GM21381 (cell line): ENCODE results near the gene RIOK3.
"Not testable (repeated sequence)": the region's sequence is repeated elsewhere in the genome, so short reads cannot be mapped to it uniquely, and the experiment has no call there.

Source experiments
- ATAC-seq: cut with Tn5 transposase; IDR thresholded peaks from one replicate; pipeline ENCODE4 v1.9.1; 2021; ENCODE audit warnings: mild to moderate bottlenecking, moderate library complexity; ENCODE audit not compliant: unreplicated experiment

Gene RIOK3

GRCh38 chr18:23450022-23450421, 3.1 kb upstream of the RIOK3 start:
- no peak for ATAC-seq

- ATAC-seq: no peak
These were observed 2.1 kb upstream of the RIOK3 start for GRCh38 chr18:23451011-23451410.

GRCh38 chr18:23451491-23451890, 1.6 kb upstream of the RIOK3 start:
- ATAC-seq: no peak

GRCh38 chr18:23452347-23452727, 750 bp upstream of the RIOK3 start:
- no peak for ATAC-seq

- ATAC-seq: no peak
These were observed 582 bp downstream of the RIOK3 start for GRCh38 chr18:23453680-23454058.

GRCh38 chr18:23456835-23457234, 3.7 kb downstream of the RIOK3 start:
- no peak for ATAC-seq

GRCh38 chr18:23458830-23459529, 5.9 kb downstream of the RIOK3 start:
- no peak for ATAC-seq

- ATAC-seq: no peak
These were observed 6.4 kb downstream of the RIOK3 start for GRCh38 chr18:23459530-23459921.

- ATAC-seq: no peak
These were observed 7.5 kb downstream of the RIOK3 start for GRCh38 chr18:23460285-23461273.

- no peak for ATAC-seq
These were observed 9.8 kb downstream of the RIOK3 start for GRCh38 chr18:23462876-23463275.

- ATAC-seq: no peak
These were observed 15.8 kb downstream of the RIOK3 start for GRCh38 chr18:23468753-23469459.

GRCh38 chr18:23470620-23471387, 17.7 kb downstream of the RIOK3 start:
- ATAC-seq: no peak

GRCh38 chr18:23471486-23471885, 18.4 kb downstream of the RIOK3 start:
- ATAC-seq: no peak

GRCh38 chr18:23479829-23480505, 26.9 kb downstream of the RIOK3 start:
- no peak for ATAC-seq

GRCh38 chr18:23484561-23485182, 31.6 kb downstream of the RIOK3 start:
- ATAC-seq: no peak

GRCh38 chr18:23485386-23485785, 32.3 kb downstream of the RIOK3 start:
- ATAC-seq: no peak

- ATAC-seq: peak; percentile 78
These were observed 34.9 kb downstream of the RIOK3 start for GRCh38 chr18:23487738-23488570.

GRCh38 chr18:23489586-23489985, 36.5 kb downstream of the RIOK3 start:
- ATAC-seq: not testable (repeated sequence)

GRCh38 chr18:23493654-23494053, 40.6 kb downstream of the RIOK3 start:
- ATAC-seq: no peak
